ENCODE measurements around the gene GRM6.

DNA sequence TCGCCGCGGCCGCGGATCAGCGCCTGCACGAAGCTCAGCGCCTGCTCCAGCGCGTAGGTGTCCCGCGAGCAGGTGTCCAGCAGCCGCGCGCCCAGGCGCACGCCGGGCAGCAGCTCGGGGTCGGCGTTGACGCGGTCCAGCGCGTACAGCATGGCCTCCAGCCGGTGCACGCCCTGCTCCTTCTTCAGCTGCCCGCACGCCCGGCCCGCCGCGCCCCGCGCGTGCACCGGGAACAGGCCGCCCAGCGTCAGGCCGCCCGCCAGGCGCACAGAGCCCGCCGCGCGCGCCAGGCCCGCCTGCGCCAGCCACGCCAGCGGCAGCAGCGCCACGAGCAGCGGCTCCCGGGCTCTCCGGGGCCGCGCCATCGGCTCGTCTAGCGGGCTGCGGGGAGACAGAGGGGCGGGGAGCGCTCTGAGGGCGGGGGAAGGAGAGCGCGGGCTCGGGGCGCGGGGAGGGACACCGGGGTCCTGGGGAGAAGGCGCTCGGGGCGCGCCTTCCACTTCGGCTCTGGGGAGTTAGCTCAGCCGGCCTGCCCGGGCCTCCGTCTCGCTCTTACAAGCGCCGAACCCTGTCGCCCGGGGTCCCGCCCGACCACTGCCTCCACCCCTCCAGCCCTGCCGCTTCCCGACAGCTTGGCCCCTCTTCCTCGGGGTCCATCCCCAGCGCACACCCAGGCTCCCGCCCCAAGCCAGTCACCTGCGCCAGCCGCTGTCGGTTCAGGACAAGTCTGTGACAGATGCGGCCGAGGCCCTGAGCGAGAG, at the start of gene GRM6:
- TF ChIP-seq, protein P1, sequence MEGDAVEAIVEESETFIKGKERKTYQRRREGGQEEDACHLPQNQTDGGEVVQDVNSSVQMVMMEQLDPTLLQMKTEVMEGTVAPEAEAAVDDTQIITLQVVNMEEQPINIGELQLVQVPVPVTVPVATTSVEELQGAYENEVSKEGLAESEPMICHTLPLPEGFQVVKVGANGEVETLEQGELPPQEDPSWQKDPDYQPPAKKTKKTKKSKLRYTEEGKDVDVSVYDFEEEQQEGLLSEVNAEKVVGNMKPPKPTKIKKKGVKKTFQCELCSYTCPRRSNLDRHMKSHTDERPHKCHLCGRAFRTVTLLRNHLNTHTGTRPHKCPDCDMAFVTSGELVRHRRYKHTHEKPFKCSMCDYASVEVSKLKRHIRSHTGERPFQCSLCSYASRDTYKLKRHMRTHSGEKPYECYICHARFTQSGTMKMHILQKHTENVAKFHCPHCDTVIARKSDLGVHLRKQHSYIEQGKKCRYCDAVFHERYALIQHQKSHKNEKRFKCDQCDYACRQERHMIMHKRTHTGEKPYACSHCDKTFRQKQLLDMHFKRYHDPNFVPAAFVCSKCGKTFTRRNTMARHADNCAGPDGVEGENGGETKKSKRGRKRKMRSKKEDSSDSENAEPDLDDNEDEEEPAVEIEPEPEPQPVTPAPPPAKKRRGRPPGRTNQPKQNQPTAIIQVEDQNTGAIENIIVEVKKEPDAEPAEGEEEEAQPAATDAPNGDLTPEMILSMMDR (IDR thresholded peaks at IDR 0.05; ENCODE audit: low read depth, low read length) = no peak
- TF ChIP-seq EZH2phosphoT487 (IDR thresholded peaks at IDR 0.05; ENCODE audit: low read depth) = no peak
